Measurements from ENCODE around the gene ABHD16A. TPM values are rescaled to one million over a fixed set of nuclear protein-coding genes. Genes with fewer than 3 reads are reported as not detected.

ABHD16A gene
- total and polyA plus RNA-seq, 8 donors = 14.9 to 61.5 (median 21.5) TPM

GRCh38 chr6:31687860-31688693 lies 15.0 kb downstream of the ABHD16A start:
- H3K27ac ChIP-seq = no peak overlapping the region

GRCh38 chr6:31687321-31687720 lies 15.8 kb downstream of the ABHD16A start:
- H3K36me3 ChIP-seq = peaks cover 0 to 14% (median 12%) of the 10 kb centered on the region in 3 donors
- FAIRE-seq = no peak

More at GRCh38 chr6:31687860-31688693, 15.0 kb downstream of the ABHD16A start:
- FAIRE-seq (no peak), DNase-seq (no peak), ATAC-seq (no peak)
- Histone ChIP-seq H3K4me3 (no peak overlapping the region), H3K4me1 (no peaks in the 10 kb centered on the region), H3K36me3 (peaks cover 0 to 17% (median 12%) of the 10 kb centered on the region in 3 donors), H3K27me3 (no peaks in the 10 kb centered on the region), H3K9me3 (no peaks in the 10 kb centered on the region)
- no peak for TF ChIP-seq CTCF (IDR thresholded peaks at IDR 0.05)
- 84 to 85% methylated on average over 14 of the region's 14 CpGs for WGBS, 2 donors
- intact Hi-C loops (cut with DNase I) = no loop called here

GRCh38 chr6:31686483-31686882 lies 16.6 kb downstream of the ABHD16A start:
- no peak for TF ChIP-seq CTCF (IDR thresholded peaks at IDR 0.05)
- FAIRE-seq (no peak), DNase-seq (no peak), ATAC-seq (no peak)
- Histone ChIP-seq H3K4me3 (no peak overlapping the region), H3K27ac (no peak overlapping the region), H3K27me3 (no peaks in the 10 kb centered on the region), H3K4me1 (peaks cover 0 to 3% (median 1%) of the 10 kb centered on the region in 3 donors), H3K36me3 (peaks cover 0 to 14% (median 12%) of the 10 kb centered on the region in 3 donors), H3K9me3 (no peaks in the 10 kb centered on the region)
- intact Hi-C loops (cut with DNase I) = no loop called here
- 87 to 94% methylated on average over 5 of the region's 5 CpGs for WGBS, 2 donors

More at GRCh38 chr6:31687321-31687720, 15.8 kb downstream of the ABHD16A start:
- Histone ChIP-seq H3K9me3 (no peaks in the 10 kb centered on the region), H3K4me3 (no peak overlapping the region), H3K27me3 (no peaks in the 10 kb centered on the region), H3K27ac (no peak overlapping the region), H3K4me1 (no peaks in the 10 kb centered on the region)
- ATAC-seq (no peak), DNase-seq (no peak)
- TF ChIP-seq CTCF (IDR thresholded peaks at IDR 0.05) = no peak
- 88 to 90% methylated on average over 8 of the region's 8 CpGs for WGBS, 2 donors
- intact Hi-C loops (cut with DNase I) = no loop called here

GRCh38 chr6:31683591-31683990 lies 19.5 kb downstream of the ABHD16A start:
- H3K27me3 ChIP-seq = no peaks in the 10 kb centered on the region
- DNase-seq (no peak), ATAC-seq (no peak), FAIRE-seq (no peak)
- WGBS, 2 donors = 62 to 67% methylated on average over 13 of the region's 13 CpGs
- peaks cover 3 to 8% (median 5%) of the 10 kb centered on the region in 3 donors for H3K4me1 ChIP-seq
- no peak for TF ChIP-seq CTCF (IDR thresholded peaks at IDR 0.05)
- H3K9me3 ChIP-seq = no peaks in the 10 kb centered on the region
- H3K27ac ChIP-seq = no peak overlapping the region
- intact Hi-C loops (cut with DNase I) = loop anchor here in 1 of 3 donors (5.0 kb wide), 1 partner anchor 84 kb away; no protein-coding TSS in a partner anchor
- H3K4me3 ChIP-seq = no peak overlapping the region
- peaks cover 0 to 6% (median 5%) of the 10 kb centered on the region in 3 donors for H3K36me3 ChIP-seq
